ENCODE results near the gene DNAJC5G. TPM values are rescaled to one million over a fixed set of nuclear protein-coding genes. Genes with fewer than 3 reads are reported as not detected.

DNAJC5G gene
- total RNA-seq, 1 experiment from 2014 or later, result 0.37 TPM

DNA sequence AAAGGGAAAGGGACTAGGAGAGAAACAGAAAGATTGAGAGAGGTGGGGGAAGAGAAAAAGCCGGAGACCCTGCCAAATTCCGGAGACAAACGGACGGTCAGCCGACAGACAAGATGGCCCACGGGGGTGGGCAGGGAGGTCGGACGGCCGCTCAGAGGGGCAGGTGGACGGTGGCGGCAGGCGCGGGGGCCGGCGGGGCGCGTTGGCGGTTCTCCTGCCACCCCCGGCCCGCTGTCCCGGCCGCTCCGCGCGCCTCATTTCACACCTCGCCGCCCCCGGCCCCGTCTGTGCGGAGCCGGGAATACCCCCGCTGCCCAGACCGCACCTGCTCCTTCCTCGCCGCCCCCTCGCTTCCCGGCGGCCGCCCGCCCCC is 13.3 kb upstream of the DNAJC5G start:
- no peaks in the 10 kb centered on the region; the same call in 1 of the 2 replicates for H3K4me1 ChIP-seq (ENCODE audit: insufficient read depth, low read length)
- no peak overlapping the region for H2AFZ ChIP-seq (ENCODE audit: low read length)
- WGBS (ENCODE audit: extremely low coverage, insufficient read length, low lambda C conversion rate), result no CpG with 5 or more reads among the region's 40 CpGs
- no peak overlapping the region for H2BK12ac ChIP-seq (ENCODE audit: insufficient read length, low read depth, low read length)
- H2BK5ac ChIP-seq (ENCODE audit: insufficient read length, low read length), result no peak overlapping the region
- no peak for DNase-seq
- no peak overlapping the region for H4K8ac ChIP-seq (replicated peaks; ENCODE audit: insufficient read length, low read depth, low read length)
- no peak overlapping the region for H3T11ph ChIP-seq (ENCODE audit: low read length)
- H3K27ac Mint-ChIP-seq, result no peak overlapping the region
- H2BK20ac ChIP-seq (ENCODE audit: low read depth, low read length, poor library complexity, severe bottlenecking), result no peak overlapping the region
- no peak overlapping the region for H3K9ac ChIP-seq (ENCODE audit: extremely low read depth, insufficient read length, low read length)
- no peak overlapping the region for H2BK120ac ChIP-seq (ENCODE audit: low read depth, low read length, poor library complexity, severe bottlenecking)
- H3K79me2 ChIP-seq (ENCODE audit: insufficient read depth, low read length), result no peaks in the 10 kb centered on the region
- H3K9me3 Mint-ChIP-seq, result no peaks in the 10 kb centered on the region; a peak in 2 of 5 replicates
- no peak overlapping the region for H2AK5ac ChIP-seq (ENCODE audit: insufficient read length, low read length)
- no peak overlapping the region for H3K27ac ChIP-seq (ENCODE audit: insufficient read length, low read depth, low read length)
- no peak overlapping the region for H3K4ac ChIP-seq (ENCODE audit: low read depth, low read length)
- peaks cover 27 to 29% of the 10 kb centered on the region in 2 experiments for H3K4me1 Mint-ChIP-seq
- peaks cover 49% of the 10 kb centered on the region for H3K27me3 Mint-ChIP-seq (ENCODE audit: low read depth)
- TF ChIP-seq, protein P1, sequence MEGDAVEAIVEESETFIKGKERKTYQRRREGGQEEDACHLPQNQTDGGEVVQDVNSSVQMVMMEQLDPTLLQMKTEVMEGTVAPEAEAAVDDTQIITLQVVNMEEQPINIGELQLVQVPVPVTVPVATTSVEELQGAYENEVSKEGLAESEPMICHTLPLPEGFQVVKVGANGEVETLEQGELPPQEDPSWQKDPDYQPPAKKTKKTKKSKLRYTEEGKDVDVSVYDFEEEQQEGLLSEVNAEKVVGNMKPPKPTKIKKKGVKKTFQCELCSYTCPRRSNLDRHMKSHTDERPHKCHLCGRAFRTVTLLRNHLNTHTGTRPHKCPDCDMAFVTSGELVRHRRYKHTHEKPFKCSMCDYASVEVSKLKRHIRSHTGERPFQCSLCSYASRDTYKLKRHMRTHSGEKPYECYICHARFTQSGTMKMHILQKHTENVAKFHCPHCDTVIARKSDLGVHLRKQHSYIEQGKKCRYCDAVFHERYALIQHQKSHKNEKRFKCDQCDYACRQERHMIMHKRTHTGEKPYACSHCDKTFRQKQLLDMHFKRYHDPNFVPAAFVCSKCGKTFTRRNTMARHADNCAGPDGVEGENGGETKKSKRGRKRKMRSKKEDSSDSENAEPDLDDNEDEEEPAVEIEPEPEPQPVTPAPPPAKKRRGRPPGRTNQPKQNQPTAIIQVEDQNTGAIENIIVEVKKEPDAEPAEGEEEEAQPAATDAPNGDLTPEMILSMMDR (conservative IDR thresholded peaks at IDR 0.05), result no peak
- no peak overlapping the region for H3K56ac ChIP-seq (ENCODE audit: insufficient read length, low read depth, low read length)
- no peak overlapping the region for H4K5ac ChIP-seq (ENCODE audit: insufficient read length, low read depth, low read length)
- no peaks in the 10 kb centered on the region; a peak in 2 of 7 replicates for H3K36me3 Mint-ChIP-seq (ENCODE audit: insufficient read depth in 1 of 3, low read depth in 3 of 3)
- H3K27me3 ChIP-seq (ENCODE audit: insufficient read depth, low read length), result peaks cover 38% of the 10 kb centered on the region; the same call in 1 of the 2 replicates
- H3K18ac ChIP-seq (ENCODE audit: insufficient read length, low read depth, low read length), result no peak overlapping the region
- H3K23me2 ChIP-seq (ENCODE audit: insufficient read length, low read depth, low read length, poor library complexity, severe bottlenecking), result peaks cover 20% of the 10 kb centered on the region
- H3K9me3 ChIP-seq (ENCODE audit: control insufficient read depth, low read depth, low read length), result no peaks in the 10 kb centered on the region
- no peak overlapping the region for H2BK15ac ChIP-seq (ENCODE audit: low read depth, low read length)
- no peaks in the 10 kb centered on the region for H3K79me1 ChIP-seq (ENCODE audit: insufficient read depth, low read depth, low read length, poor library complexity, severe bottlenecking)
- no peak overlapping the region for H3K23ac ChIP-seq (ENCODE audit: insufficient read length, low read depth, low read length)
- no peak overlapping the region for H4K91ac ChIP-seq (ENCODE audit: insufficient read length, low read depth, low read length)
- H3K14ac ChIP-seq (ENCODE audit: insufficient read depth, low read length), result no peak overlapping the region
- H4K20me1 ChIP-seq (ENCODE audit: control insufficient read depth, insufficient read depth, insufficient read length), result no peaks in the 10 kb centered on the region
- H3K4me3 Mint-ChIP-seq, result peak overlapping the region; percentile 58 to 88
- peak overlapping the region; percentile 46 for H3K4me2 ChIP-seq (ENCODE audit: insufficient read depth, insufficient read length, low read length)
